HG03575 (cell line): ENCODE results near the gene CRP.
"Not testable (repeated sequence)": the region's sequence is repeated elsewhere in the genome, so short reads cannot be mapped to it uniquely, and the experiment has no call there.

Experiments
- ATAC-seq: cut with Tn5 transposase; IDR thresholded peaks from one replicate; pipeline ENCODE4 v1.9.1; 2021; ENCODE audit not compliant: unreplicated experiment, insufficient number of reproducible peaks, low FRiP score; ENCODE audit errors: extremely low read depth

CRP gene, protein sequence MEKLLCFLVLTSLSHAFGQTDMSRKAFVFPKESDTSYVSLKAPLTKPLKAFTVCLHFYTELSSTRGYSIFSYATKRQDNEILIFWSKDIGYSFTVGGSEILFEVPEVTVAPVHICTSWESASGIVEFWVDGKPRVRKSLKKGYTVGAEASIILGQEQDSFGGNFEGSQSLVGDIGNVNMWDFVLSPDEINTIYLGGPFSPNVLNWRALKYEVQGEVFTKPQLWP

DNA sequence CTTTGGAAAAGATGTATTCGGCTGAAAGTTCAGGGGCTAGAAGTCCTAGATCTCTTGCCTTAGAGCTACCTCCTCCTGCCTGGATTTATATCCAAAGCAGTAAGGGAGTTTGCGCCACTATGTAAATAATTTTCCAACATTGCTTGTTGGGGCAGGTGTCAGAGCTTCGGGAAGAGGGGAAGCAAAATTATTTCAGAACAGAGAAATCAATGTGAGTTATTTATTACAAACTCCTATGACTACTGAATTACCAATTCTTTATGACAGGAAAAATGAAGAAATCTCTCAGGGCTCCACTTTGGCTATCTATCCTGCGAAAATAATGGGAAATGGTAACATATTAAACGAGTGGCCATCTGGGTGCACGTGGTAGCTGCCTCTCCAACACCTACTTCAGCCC is at the start of gene CRP:
Gene CRP (minus strand): TSS at position 61 of the 400 bp plus-strand sequence. CDS start 104 bp downstream, outside the sequence.
- ATAC-seq = no peak

DNA sequence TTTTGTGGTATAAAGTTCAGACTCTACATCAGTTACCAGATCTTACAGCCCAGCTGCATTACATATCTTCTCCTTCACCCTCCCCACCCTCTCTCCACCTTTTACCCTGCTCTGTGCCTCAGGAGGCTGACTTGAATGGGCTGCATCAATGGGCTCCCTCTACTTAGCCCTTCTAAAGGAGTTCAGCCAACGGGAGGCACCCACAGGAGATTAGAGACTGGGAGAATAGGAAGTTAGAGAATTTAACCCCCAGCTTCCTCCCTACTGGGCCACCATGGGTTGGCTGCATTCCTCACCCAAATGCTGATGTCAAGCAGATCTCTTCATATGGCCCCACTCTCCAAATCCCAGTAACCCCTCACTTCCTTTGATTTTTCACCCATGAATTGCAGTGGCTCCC is 49.3 kb upstream of the CRP start:
- ATAC-seq = no peak

DNA sequence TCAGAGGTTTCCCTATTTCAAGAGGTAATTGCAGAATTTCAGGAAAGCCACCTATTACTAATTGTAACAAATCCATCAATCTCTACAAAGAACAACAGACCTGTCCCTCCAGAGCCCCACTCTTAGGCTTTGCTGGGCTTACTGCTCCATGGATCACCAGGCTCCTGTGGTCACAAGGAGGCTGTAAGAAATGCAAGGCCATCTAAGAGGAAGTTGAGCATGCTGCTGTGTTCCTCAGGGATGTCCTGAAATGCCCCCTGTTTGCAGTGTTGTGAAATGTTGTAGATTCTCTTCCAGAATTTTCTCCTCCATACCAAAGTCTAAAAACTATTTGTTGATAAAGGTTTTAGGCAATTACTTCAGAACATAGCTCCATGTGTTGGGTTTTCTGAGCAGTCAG is 42.0 kb upstream of the CRP start:
- ATAC-seq = no peak

DNA sequence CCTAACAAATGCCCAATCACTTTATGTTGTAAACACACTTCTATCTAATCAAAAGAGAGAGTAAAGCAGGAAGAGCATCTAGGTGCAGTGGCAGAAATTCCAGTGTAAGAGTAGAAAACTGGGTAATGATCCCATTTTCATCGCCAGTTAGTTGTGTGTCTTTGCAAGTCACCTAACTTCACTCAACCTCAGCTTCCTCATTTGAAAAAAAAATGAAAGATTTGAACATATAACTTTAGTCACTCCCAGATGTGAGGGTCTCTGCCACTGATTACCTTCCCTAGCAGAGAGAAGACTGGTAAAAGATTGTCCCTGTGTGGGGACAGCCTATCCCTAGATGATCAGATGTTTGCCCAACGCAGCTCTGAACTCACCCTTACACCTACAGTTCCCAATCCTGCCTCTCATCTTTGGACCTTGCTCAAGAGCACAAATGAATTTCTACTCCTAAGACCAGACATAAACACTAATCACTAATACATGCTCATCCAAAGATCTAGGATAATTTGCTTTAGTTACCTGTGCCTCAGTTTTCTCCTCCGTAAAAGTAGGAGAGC is 41.1 kb upstream of the CRP start:
- no peak for ATAC-seq

DNA sequence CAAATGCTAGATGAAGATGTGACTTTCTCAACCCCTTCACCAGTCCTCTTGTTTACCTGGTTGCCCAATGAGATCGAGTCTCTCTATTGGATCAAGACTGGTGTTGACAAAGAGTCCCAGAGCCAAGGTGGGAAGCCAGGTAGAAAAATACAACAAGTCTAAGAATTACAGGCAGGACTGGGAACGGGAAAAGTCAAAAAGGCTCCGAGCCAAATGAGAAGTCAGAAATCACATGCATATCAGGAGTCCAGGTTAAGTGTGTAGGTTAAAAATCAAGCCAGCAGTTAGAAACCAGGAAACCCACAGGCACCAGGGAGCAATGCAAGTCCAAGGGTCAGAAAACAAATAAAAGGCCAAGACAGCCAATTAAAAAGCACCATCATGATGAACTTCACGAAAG is 39.0 kb upstream of the CRP start:
- no peak for ATAC-seq

DNA sequence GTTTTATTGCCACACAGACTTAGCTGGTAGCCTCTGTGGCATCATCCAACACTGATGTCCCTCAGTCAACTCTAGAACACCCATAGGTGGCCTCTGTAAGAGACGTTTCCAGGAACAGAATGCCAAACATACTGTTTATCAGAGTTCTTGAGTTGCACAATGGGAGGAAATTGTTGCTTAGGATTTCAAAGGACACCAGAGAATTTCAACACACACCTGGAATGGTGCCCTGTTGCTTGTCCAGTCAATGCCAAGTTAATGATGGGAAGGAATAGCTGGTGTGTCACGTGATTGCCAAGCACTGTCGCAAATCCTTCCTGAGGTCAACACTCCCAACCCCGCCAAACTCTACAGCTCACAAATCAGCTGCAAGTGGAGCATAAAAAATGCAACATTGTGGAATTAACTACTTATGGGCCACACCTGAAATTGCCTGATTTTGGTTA is 37.8 kb upstream of the CRP start:
- ATAC-seq = no peak

DNA sequence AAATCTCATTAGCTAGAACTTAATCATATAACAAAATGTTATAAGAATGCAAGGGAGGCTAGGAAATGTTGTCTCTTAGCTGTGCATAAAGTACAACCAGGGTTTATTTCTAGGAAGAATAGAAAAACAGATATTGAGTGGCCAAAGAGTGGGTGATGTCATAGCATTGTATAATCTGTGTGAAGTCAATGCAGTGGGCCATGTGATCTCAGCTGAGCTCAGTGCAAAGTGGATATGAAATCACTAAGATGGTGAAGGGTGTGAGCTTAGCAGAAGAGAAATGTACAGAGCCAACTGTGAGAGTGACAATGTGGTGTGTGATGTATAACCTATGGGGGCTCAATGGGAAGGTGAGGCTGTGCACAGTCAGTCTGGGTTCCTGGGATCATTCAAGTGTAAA is 36.6 kb upstream of the CRP start:
- no peak for ATAC-seq

DNA sequence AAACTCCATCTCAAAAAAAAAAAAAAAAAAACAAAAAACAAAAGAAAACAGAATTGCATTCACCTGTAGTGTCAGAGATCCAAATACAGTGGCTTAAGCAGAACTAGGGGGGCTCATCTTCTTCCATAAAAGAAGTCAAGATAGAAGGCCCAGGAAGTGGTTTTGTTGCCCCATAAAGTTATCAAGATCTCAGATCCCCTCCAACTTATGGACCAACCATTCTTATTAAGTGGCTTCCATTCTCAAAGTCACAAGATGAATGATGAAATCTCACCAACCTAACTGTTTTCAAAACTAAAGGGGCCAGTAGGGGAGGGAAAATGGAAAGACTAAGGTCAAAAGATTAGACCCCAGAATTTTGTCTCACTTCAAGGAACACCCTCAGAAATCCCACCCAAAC is 36.2 kb upstream of the CRP start:
- no peak for ATAC-seq

DNA sequence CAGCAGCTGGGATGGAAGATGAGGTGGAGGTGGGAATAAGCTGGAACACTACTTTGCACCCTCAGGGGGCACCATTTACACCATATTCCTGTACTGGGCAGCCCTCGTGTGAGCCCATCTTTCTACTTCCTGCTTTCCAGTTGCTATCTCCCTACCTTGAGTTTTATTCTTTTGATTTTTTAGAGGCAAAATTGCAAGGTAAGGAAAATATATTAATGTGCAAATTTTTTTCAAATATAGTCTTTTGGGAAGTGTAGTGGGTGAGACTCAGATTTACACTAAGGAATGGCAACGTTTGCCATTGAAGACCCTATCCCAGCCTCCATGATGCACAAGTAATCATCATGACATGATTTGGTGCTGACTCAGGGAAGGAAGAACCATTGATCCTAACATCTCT is 35.2 kb upstream of the CRP start:
- ATAC-seq = no peak

DNA sequence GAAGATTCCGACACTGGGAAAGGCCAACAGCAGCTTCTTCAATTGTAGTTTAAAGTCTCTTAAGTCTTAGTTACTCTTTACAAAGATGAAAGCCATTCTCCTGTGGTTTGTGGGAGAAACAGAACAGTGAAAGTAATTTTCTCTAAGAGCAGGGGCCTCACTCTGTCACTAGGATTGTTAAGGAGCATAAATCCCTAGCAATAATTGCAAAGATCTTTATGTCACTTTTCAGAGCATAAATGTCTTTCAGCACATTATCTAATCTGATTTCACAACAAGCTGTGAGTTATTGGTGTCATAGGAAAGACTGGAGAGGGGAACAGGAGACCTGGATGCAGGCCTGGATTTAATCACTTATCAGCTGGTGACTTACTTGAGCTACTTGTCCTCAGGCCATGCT is 34.0 kb upstream of the CRP start:
- ATAC-seq = no peak

DNA sequence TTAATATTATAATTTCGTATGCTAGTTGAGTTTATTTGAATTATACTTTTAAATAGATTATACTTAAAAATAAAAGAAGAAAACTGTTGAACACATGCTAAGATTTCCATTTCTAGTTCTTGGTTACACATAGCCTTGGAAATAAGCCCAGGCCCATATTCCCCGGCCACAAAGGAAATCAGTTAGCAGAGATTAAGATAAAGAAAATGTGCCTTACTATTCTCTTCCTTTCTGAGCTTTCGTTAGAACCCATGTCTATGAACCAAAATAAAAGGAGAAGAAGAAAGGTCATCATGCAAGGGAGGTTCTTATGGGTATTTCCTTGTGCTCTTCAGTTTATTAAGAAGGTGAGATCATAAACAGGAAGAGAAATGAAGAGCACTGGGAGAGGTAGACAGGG is 32.3 kb upstream of the CRP start:
- no peak for ATAC-seq

DNA sequence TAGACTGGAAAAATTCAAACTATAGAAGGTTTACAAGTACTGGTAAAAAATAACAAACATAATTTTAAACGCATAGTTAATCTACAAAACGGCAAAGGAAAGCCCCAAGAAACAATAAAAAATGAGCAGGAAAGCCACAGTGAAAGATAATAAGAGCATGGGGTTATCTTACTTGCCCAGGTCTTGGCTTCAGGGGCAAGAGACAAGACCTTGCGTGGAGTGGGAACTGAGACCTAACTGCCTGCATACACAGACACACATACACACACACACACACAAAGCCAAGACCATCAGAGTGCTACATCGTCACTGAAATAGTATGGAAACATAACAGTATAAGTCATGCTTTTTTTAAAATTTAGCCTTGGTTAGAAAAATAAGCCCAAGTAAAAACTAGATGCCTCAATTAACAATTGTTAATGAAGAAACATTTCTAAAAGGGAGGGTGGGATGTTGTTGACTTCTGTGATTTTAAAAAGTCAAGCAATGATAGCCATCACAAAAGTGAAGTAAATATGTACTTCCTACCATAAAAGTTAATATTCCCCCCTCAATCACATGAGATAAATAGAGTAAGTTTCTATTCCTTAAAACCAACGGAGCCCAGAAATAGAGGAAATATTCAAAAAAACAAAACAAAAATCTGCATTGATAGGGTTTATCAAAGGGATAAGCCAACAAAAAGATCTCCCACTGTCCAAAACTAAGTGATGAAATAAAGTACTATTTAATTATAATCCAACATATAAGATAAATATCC is 29.4 kb upstream of the CRP start:
- ATAC-seq = no peak

DNA sequence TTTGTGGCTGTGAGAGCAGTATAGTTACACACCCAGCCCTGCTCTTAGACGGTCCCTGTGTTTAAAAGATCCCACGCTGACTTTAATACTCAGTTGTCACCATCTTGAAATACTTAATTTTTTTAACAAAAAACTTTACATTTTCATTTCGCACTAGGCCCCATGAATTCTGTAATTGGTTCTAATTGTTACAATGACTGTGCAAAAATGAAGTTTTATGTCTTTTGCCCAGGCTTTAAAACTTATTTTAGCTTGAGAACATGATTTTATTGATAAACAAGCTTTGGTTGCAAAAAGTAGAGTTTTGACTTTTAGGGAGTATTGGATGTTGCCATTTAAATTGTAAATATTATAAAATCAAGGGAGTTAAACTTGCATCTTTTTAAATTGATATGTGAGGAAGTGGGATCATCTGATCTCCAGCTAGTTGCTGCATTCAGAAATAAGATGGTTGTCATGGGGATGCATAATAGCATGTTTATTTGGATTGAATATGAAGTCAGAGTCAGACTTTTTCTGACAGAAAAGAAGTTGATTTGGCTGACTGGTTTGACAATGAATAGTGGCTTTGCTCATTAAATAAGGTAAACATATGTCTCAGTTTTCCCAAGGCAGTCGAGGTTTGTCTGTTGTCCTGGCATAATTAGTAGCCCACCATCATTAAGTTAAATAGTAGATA is 23.0 kb upstream of the CRP start:
- ATAC-seq = no peak

DNA sequence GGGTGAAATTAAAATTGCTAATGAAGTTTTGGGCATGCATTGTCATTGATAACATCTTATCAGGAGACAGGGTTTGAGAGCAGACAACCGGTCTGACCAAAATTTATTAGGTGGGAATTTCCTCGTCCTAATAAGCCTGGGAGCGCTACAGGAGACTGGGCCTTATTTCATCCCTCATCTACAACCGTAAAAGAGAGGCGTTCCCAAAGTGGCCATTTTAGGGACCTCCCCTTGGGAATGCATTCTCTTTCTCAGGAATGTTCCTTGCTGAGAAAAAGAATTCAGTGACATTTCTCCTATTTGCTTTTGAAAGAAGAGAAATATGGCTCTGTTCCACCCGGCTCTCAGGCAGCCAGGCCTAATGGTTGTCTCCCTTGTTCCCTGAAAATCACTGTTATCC is 8.8 kb upstream of the CRP start:
- not testable (repeated sequence) for ATAC-seq

DNA sequence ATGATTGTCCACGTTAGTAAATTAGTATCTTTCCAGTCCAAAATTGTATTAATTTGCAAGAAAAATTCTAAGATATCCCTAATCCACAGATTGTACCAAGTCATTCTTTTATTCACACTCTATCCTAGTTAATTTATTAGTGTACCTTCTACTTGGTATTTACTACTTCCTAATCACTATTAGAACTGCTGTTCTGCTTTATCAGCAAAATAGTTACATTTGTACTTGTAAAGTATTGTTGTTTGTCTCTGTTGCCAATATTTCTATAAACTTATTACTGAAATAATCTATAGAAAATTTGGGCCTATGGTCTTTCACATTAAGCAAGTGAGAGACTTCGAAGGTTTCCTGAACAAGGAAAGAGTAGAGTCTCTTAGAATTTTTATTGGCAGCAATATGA is 5.6 kb upstream of the CRP start:
- ATAC-seq = no peak

DNA sequence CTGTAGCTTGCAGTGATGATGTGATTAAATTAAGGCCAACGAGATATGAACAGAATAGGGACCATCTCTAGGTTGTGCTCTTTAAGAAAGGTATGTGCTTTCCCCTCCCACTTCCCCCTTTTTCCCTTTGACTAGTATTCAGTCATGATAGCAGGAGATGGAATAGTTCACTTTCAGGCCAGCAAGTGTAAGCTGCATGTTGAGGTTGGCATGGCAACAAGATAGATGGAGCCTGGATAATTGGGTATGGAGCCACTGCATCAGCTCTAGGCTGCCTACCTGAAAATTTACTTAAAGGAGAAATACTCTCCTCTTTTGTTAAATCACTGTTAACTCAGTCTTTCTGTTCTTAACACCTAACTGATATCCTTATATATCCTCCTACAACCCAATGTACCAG is 1.5 kb upstream of the CRP start:
- ATAC-seq = no peak

DNA sequence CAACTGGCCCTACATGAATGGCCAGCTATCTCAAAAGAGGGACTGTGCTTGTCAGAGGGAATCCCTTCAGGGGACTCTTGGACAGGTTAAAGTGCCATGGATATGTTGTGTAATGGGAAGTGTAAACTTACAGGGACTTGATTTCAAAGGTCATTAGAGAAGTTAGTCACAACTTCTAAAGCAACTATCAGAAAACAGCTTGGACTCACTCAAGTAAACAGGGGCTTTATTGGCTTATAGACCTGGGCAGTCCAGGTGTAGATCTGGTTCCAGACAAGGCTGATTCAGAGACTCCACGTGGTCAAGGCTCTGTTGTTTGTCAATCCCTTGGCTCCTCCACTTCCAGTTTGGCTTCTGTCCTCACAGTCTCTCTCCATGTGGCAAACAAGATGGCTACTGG is 2.3 kb downstream of the CRP start:
- ATAC-seq = no peak

DNA sequence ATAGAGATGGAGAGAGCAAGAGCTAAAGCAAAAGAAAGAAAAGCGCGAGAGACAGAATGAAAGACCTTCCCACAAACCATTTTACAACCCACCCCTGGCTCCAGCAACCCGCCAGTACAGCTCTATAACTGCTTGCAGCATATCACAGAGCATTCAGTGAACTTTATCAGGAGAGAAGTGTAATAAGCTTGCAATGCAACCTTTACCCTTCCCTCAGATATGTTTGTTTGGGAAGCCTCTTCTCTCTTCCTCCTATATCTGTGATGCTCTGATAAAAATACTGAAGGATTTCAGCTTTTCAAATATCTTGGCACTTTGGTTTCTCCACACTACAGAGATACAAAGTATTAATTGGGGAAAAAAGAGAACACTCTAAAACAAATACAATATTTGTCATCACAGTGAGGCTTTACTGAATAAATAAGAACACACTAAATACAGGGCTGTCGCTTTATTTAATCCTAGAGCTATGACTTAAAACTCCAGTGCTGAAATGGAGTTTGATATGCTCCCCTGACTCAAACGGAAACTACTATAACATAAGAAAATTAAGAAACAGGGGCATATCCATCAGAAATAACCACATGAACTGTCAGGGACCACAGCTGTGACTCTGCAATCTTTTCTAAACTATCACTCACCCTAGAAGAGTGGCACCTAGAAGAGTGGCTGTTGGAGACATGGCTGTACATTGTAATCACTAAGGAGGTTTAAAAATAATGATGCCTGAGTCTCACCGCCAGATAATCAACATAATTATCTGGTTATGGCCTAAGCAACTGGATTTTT is 6.7 kb downstream of the CRP start:
- no peak for ATAC-seq

DNA sequence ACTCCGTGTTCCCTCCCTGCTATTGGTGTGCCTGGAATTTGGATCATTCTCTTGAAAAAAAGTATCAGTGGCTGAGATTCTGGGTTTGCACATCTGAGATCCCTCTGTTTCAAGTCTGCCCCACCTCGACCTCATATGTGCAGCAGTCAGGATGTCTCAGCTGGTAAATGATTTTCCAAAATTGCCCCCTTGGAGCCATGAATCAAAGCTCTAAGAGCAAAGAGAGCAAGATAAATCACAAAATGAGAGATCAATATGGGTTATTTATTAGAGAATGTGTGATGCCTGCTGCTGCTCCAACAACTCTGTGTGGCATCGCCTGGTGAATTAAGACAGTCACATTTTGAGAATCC is 8.5 kb downstream of the CRP start:
- no peak for ATAC-seq
